ENCODE data around the gene UNC5A. TPM values are rescaled to one million over a fixed set of nuclear protein-coding genes. Genes with fewer than 3 reads are reported as not detected.

UNC5A gene
- 0.05 TPM in 1 of 2 replicates, not detected in the other for total RNA-seq

GRCh38 chr5:176810081-176810597, at the start of gene UNC5A:
UNC5A (plus strand) TSS chr5:176810559; CDS start chr5:176810751, 192 bp downstream.

DNA sequence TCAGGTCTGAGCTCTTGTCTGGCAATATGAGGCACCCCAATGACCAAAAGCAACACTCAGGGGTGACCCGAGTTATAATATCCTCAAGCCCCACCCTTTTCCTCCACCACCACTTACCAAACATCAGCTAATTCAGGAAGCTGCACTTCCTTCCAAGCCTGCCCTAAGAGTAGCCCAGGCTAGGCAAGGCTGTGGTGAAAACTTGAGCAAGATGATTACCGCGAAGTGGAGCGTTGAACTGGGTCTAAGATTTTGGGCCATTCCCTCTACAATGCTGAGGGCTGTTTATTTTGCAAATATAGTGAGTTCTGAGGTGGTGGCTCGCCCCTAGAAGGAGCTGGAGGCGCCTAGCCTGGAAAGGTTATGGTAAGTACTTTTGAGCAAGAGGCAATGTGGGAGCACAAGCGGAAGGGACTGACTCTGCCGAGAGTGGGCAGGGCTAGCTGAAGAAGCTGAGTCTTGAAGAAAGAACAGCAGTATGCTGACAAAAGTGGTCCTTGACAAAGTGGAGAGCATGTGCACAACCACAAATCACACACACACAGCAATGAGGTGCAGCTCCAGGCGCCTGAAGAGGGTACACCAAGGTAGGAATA, 89.0 kb downstream of the UNC5A start, which contains the start of gene HK3:
TSS of gene HK3 (minus strand) at position 51 of the 596 bp plus-strand sequence. CDS start 3,187 bp downstream, outside the sequence.

Other genes with a start within 250 kb of the UNC5A start
- gene GPRIN1, start 200.4 kb upstream of the UNC5A start, total RNA-seq = 5.3 and 7.3 TPM in 2 replicates
- gene SNCB, start 180.0 kb upstream of the UNC5A start, total RNA-seq = 0.14 and 1.0 TPM in 2 replicates
- gene EIF4E1B, start 179.9 kb upstream of the UNC5A start, total RNA-seq = not detected in 2 replicates
- 30.5 and 37.2 TPM in 2 replicates for gene TSPAN17, start 163.1 kb upstream of the UNC5A start, total RNA-seq
- gene HK3, start 88.8 kb downstream of the UNC5A start, total RNA-seq = not detected in 2 replicates
- gene UIMC1, start 196.2 kb downstream of the UNC5A start, total RNA-seq = 16.9 and 22.5 TPM in 2 replicates
- 7.0 and 11.9 TPM in 2 replicates for gene ZNF346, start 212.1 kb downstream of the UNC5A start, total RNA-seq

Measured in airway epithelial cell (primary cell).